Gastroesophageal sphincter (tissue), 3 donors: Measurements from ENCODE around the gene TMEM179B.

Experiments used
- POLR2A ChIP-seq, 2 donors: fragments of 450-650 bp; IDR thresholded peaks; one replicate each; pipeline ENCODE4 v1.6.1; 2017; ENCODE audit warnings: antibody characterized with exemption in 2 of 2, mild to moderate bottlenecking in 2 of 2, moderate library complexity in 1 of 2
- POLR2AphosphoS5 ChIP-seq: sonication (generic); formaldehyde crosslinking; IDR thresholded peaks from one replicate; pipeline ENCODE4 v1.6.1; 2017; ENCODE audit warnings: antibody characterized with exemption
- TF ChIP-seq, protein P1 (sequence below), 4 experiments: fragments of 200-600 bp in 2 of 4; fragments of 450-650 bp in 2 of 4; sonication (generic) in 1 of 4; IDR thresholded peaks; one replicate each; pipeline ENCODE4 v1.5.1; 2017 to 2019; ENCODE audit warnings: antibody characterized with exemption in 4 of 4, mild to moderate bottlenecking in 2 of 4, moderate library complexity in 2 of 4

DNA sequence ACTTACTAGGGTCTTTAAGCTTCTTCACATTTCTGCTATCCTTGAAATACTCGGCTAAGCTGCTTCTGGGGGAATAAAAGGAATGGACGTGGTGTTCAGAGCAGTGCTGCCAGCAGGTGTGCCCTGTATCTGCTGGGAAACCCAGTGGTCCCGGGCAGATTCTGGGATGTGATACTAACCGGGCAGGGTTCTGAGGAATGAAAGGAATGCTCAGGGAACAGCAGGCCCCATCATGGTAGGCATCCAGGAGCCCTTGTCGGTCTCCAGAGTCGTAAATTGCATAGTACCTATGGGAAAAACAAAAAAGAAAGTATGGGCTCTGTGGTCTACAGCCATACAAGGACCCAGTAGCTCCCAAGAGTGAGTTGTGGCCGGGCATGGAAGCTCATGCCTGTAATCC is 9.1 kb downstream of the TMEM179B start:
- TF ChIP-seq, protein P1, sequence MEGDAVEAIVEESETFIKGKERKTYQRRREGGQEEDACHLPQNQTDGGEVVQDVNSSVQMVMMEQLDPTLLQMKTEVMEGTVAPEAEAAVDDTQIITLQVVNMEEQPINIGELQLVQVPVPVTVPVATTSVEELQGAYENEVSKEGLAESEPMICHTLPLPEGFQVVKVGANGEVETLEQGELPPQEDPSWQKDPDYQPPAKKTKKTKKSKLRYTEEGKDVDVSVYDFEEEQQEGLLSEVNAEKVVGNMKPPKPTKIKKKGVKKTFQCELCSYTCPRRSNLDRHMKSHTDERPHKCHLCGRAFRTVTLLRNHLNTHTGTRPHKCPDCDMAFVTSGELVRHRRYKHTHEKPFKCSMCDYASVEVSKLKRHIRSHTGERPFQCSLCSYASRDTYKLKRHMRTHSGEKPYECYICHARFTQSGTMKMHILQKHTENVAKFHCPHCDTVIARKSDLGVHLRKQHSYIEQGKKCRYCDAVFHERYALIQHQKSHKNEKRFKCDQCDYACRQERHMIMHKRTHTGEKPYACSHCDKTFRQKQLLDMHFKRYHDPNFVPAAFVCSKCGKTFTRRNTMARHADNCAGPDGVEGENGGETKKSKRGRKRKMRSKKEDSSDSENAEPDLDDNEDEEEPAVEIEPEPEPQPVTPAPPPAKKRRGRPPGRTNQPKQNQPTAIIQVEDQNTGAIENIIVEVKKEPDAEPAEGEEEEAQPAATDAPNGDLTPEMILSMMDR (IDR thresholded peaks at IDR 0.05): no peak
- TF ChIP-seq POLR2AphosphoS5 (no peak), POLR2A (IDR thresholded peaks at IDR 0.05) (no peak)
